OCI-LY7 (cell line): ENCODE results near the gene HDAC4.

ENCODE experiments used
- EZH2phosphoT487 ChIP-seq: fragments of 200-600 bp; sonication (generic); IDR thresholded peaks from 2 replicates; pipeline ENCODE4 v1.6.1; 2018; ENCODE audit warnings: low read depth, borderline replicate concordance, mild to moderate bottlenecking, mixed run types, antibody characterized with exemption, low read length, moderate library complexity, mixed read lengths
- TF ChIP-seq, protein P1 (sequence below): fragments of 200-600 bp; sonication (generic); conservative IDR thresholded peaks from 2 replicates; pipeline ENCODE4 v1.5.1; 2014; ENCODE audit warnings: mild to moderate bottlenecking, antibody characterized with exemption, low read length, moderate library complexity, mixed read lengths

DNA sequence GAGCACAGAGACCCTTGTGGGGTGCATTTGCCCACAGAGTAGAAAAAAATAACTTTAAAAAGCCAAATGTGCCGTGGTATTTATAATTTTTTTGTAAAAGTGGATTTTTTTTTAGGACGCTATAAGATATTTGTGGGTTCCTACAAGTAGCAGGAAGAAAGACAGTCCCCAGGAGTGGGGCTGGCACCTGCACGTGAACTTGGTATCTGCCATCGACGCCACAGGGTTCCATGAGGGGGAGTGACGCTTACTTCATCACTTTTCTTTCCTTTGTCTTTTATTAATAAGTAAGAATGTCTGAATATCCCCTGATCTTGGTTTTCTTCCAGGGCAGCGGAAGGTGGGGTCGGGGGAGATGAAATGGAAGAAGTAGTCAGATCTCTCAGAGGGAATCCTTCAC lies 345.9 kb downstream of the HDAC4 start:
- TF ChIP-seq, protein P1, sequence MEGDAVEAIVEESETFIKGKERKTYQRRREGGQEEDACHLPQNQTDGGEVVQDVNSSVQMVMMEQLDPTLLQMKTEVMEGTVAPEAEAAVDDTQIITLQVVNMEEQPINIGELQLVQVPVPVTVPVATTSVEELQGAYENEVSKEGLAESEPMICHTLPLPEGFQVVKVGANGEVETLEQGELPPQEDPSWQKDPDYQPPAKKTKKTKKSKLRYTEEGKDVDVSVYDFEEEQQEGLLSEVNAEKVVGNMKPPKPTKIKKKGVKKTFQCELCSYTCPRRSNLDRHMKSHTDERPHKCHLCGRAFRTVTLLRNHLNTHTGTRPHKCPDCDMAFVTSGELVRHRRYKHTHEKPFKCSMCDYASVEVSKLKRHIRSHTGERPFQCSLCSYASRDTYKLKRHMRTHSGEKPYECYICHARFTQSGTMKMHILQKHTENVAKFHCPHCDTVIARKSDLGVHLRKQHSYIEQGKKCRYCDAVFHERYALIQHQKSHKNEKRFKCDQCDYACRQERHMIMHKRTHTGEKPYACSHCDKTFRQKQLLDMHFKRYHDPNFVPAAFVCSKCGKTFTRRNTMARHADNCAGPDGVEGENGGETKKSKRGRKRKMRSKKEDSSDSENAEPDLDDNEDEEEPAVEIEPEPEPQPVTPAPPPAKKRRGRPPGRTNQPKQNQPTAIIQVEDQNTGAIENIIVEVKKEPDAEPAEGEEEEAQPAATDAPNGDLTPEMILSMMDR: no peak
- TF ChIP-seq EZH2phosphoT487: no peak
